ENCODE data around the gene POLR1B. TPM values are rescaled to one million over a fixed set of nuclear protein-coding genes. Genes with fewer than 3 reads are reported as not detected.

POLR1B gene
- total RNA-seq, 1 donor from 2014 or later = 26.8 TPM

- Mint-ChIP-seq H3K27me3 (ENCODE audit: low read depth, unreplicated experiment) (peaks cover 9% of the 10 kb centered on the region), H3K4me3 (ENCODE audit: unreplicated experiment) (no peak overlapping the region), H3K36me3 (ENCODE audit: low read depth, unreplicated experiment) (no peaks in the 10 kb centered on the region), H3K4me1 (ENCODE audit: low read depth, unreplicated experiment) (peaks cover 6% of the 10 kb centered on the region), H3K9me3 (ENCODE audit: unreplicated experiment) (no peaks in the 10 kb centered on the region), H3K27ac (ENCODE audit: unreplicated experiment) (no peak overlapping the region)
- H3K79me2 ChIP-seq (ENCODE audit: insufficient read depth, low read length) = no peaks in the 10 kb centered on the region
- no peak overlapping the region for H3K4me2 ChIP-seq (ENCODE audit: low read length)
- H4K20me1 ChIP-seq (ENCODE audit: insufficient read depth, low read length) = no peaks in the 10 kb centered on the region
- no peak overlapping the region for H3K4me3 ChIP-seq (ENCODE audit: insufficient read depth, low read depth, low read length)
- H3K36me3 ChIP-seq (ENCODE audit: insufficient read depth, low read length) = no peaks in the 10 kb centered on the region
- H3K9me3 ChIP-seq (ENCODE audit: insufficient read depth, low read depth, low read length) = no peaks in the 10 kb centered on the region
- TF ChIP-seq EZH2 (IDR thresholded peaks at IDR 0.05; ENCODE audit: insufficient read depth, low read length) = no peak
- no peak for TF ChIP-seq CTCF (IDR thresholded peaks at IDR 0.05; ENCODE audit: insufficient read depth, low read depth, low read length)
- H3K27ac ChIP-seq (ENCODE audit: low read depth, low read length) = no peak overlapping the region
- H3K27me3 ChIP-seq (ENCODE audit: insufficient read depth, low read length) = no peaks in the 10 kb centered on the region
- H3K9ac ChIP-seq (ENCODE audit: low read length) = no peak overlapping the region
- no peak overlapping the region for H2AFZ ChIP-seq (ENCODE audit: low read depth, low read length)
- FAIRE-seq = no peak
- no peak for DNase-seq (ENCODE audit: low read depth)
- H3K4me1 ChIP-seq (ENCODE audit: insufficient read depth, low read length) = peaks cover 5% of the 10 kb centered on the region
Measured at GRCh38 chr2:112601754-112602153, 59.5 kb downstream of the POLR1B start.

GRCh38 chr2:112602917-112603316 is 60.7 kb downstream of the POLR1B start:
- FAIRE-seq = no peak

More at GRCh38 chr2:112602917-112603316, 60.7 kb downstream of the POLR1B start:
- Histone ChIP-seq H3K27me3 (ENCODE audit: insufficient read depth, low read length) (no peaks in the 10 kb centered on the region), H3K4me2 (ENCODE audit: low read length) (no peak overlapping the region), H3K9ac (ENCODE audit: low read length) (no peak overlapping the region), H4K20me1 (ENCODE audit: insufficient read depth, low read length) (no peaks in the 10 kb centered on the region), H3K4me1 (ENCODE audit: insufficient read depth, low read length) (peaks cover 5% of the 10 kb centered on the region), H2AFZ (ENCODE audit: low read depth, low read length) (no peak overlapping the region), H3K27ac (ENCODE audit: low read depth, low read length) (no peak overlapping the region), H3K9me3 (ENCODE audit: insufficient read depth, low read depth, low read length) (no peaks in the 10 kb centered on the region), H3K36me3 (ENCODE audit: insufficient read depth, low read length) (no peaks in the 10 kb centered on the region), H3K4me3 (ENCODE audit: insufficient read depth, low read depth, low read length) (no peak overlapping the region), H3K79me2 (ENCODE audit: insufficient read depth, low read length) (no peaks in the 10 kb centered on the region)
- Mint-ChIP-seq H3K9me3 (ENCODE audit: unreplicated experiment) (no peaks in the 10 kb centered on the region), H3K4me3 (ENCODE audit: unreplicated experiment) (no peak overlapping the region), H3K27ac (ENCODE audit: unreplicated experiment) (no peak overlapping the region), H3K36me3 (ENCODE audit: low read depth, unreplicated experiment) (no peaks in the 10 kb centered on the region), H3K4me1 (ENCODE audit: low read depth, unreplicated experiment) (peaks cover 6% of the 10 kb centered on the region), H3K27me3 (ENCODE audit: low read depth, unreplicated experiment) (peaks cover 9% of the 10 kb centered on the region)
- no peak for TF ChIP-seq EZH2 (IDR thresholded peaks at IDR 0.05; ENCODE audit: insufficient read depth, low read length)
- TF ChIP-seq CTCF (IDR thresholded peaks at IDR 0.05; ENCODE audit: insufficient read depth, low read depth, low read length) = no peak
- DNase-seq (ENCODE audit: low read depth) = no peak

Measured in astrocyte (in vitro differentiated cells and primary cell).